Activated T-cell treated with anti-CD3 and anti-CD28 coated beads, Interleukin-2, amount 50 U/mL, for 48 hours (primary cell): ENCODE measurements around the gene ZBTB3.
"Not testable (repeated sequence)": the region's sequence is repeated elsewhere in the genome, so short reads cannot be mapped to it uniquely, and the experiment has no call there.

Experiments
- DNase-seq, 2 experiments: peaks; one replicate each; pipeline ENCODE4 v3.0.0-alpha.2; 2020

Gene ZBTB3

DNA sequence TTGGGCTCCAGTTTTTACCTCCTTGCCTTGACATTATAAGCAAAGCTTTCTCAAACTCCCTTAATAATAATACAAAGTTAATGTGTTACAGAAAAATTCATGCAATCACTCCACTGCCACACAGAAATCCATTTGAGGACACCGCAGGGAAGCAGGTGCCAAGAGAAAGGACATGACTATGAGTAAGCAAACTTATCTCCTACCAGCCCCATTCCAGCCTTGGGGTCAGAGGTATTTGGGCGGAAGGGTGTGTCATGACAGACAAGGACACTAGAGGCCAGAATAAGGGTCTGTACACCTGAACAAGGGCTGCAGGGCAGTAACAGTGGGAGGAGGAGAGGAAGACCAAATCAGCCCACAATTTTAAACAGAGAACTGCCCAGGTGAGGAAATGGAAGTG is 40.6 kb downstream of the ZBTB3 start:
- no peak for DNase-seq

DNA sequence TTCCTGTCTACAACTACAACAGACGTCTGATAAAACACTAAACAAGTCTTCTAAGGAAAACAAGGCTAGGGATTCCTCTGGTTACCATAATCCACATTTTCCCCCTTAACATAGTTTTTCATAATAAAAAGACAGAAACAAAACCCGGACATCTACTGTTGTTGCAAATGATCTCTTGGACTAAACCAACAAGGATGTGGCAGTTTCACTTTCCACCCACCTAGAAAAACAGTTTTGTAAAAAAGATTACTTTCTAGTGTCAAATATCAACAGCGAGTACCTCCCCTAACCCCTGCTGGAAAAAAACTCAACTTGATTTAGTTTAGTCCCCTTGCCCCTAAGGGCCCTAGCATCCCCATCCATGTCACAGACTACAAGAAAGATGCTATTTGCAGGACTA is 41.1 kb downstream of the ZBTB3 start:
- DNase-seq = no peak

DNA sequence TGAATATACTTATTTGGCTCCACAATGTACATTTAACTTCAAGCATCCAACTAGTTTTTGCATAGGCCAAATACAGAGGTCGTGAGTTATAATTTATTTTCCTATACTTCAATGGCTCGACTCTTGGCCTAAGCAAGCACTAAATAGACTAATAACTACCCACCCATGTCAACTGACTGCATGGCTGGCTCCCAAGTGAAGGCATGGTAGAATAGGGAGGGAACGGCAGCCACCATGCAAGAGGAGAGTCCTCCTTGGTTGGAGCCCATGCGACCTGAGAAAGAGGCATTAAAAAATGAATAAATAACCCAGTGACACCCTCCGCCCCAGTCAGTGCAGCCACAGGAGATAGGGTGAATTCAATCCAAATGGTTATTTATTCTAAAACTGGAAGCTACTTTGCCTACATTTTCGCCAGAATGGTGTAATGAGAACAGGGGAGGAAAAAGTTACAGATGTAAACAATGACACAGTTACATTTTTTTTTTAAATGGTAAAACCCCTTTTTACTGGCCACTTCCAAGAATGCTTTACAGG is 41.6 kb downstream of the ZBTB3 start:
- no peak for DNase-seq

DNA sequence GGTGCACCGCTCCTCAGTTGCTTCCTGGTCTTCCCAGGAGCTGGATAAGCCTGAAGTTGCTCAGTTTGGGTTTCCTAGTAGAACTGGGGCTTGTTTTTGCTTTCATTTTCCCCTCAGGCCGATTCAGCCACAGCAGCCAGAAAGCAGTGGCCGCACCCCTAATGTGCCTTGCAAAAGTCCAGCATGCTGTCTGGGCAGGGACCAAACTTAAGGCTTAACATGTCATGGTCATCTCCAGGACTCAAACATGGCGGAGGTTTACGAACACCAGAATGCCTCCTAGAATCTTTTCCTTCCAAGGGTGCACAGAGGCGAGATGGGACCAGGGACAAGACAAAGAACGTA is 44.0 kb downstream of the ZBTB3 start:
- peak in 1 of 2 experiments; percentile 62 for DNase-seq

DNA sequence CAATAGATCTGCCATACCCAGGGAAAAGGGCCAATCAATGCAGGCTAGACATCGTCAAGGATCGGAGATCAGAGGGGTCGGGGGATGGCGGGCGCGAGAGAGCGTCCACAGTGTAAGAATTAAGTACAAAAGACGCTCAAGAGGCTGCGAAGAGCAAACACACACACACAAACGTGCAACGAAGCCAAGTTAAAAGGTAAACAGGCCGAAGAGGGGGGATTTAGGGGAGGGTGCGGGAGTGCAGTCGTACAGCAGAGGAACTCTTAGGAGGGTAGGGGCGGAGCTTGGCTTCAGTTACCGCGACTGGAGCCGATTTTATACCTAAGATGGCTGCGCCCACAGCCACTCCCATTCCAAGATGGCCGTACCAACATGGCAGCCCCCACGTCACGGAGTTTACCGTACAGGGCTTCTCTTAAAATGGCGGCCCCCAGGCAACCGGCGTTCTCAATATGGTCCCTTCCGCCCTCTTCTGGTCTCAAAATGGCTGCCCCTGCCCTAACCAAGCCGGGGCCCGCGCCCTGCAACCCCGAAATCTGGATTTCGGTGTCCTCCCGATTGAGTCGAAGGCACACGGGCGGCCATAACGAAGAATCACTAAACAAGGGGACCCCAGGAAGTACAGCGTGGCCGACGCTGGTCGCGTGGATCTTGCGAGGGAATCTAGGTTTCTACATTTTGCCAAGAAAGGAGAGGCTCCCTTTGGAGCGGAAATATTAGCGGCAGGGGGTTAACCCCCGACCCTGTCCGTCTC is 44.5 kb downstream of the ZBTB3 start:
- DNase-seq = peak; percentile 95 to 96

DNA sequence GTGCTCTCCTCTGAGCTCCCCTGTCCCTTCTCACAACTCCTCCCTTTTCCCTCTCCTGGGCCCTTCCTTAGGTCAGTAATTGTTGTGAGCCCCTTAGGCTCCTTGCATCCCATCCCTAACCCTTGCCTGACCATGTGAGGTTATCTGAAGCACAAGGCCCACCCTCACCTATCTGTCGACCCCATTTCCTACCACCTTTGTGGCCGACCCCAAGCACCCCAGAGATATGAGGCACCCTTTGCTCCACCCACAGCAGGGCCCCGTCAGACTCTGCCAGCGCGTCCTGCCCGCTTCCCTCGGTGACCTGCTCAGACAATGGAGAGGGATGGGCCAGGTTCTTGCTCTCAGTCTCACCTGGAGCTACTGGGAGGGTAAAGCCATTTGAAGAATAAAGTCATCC is 45.2 kb downstream of the ZBTB3 start:
- DNase-seq = peak; percentile 68 to 69

DNA sequence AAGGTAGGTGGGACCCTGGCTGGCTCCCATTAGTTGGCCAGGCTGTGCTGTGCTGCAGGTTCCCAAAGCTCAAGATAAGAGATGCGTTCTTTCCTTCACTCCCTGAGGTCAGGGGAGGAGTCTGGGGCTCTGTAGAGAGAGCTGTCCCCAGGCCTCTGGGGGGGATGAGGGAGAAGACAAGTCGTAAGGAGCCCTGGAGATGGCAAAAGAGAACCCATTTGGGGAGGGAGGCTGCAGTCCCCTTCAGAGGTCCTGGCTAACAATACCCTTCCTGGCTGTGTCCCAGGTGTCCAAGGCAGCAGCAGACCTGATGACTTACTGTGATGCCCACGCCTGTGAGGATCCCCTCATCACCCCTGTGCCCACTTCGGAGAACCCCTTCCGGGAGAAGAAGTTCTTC is 45.6 kb downstream of the ZBTB3 start:
- DNase-seq = peak in 1 of 2 experiments; percentile 36

DNA sequence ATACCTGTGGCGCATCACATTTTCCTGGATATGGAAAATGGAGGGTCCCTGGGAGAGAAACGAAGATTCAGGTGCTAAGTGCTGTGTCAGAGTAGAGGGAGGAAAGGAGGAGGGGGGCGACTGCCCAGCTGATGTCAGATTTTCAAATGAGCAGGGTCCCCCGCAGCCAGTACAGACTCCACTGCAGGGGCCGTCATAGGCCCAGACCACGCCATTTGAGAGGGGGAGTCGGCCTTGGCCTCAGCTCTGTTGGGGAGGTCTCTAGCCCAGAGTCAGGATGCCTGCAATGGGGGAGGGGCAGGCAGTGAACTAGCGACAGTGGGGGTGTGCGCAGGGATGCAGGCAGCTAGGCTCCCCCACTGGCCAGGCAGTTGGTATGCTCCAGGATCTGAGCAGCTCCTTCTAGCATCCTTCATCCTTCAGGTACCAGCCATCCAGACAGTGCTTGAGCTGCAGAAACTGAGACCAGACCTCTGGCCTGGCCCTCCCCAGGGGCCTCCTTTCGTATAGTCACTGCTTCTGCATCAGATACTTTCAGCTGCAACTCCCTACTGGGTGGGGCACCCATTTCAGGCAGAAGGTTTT is 46.6 kb downstream of the ZBTB3 start, which contains the start of the genes BSCL2 and GNG3:
TSS of gene BSCL2 (minus strand) at position 148 of the 585 bp plus-strand sequence. CDS start 229 bp downstream, outside the sequence.
TSS of gene GNG3 (plus strand) at position 400 of the 585 bp plus-strand sequence. CDS start 620 bp downstream, outside the sequence.
- no peak for DNase-seq

DNA sequence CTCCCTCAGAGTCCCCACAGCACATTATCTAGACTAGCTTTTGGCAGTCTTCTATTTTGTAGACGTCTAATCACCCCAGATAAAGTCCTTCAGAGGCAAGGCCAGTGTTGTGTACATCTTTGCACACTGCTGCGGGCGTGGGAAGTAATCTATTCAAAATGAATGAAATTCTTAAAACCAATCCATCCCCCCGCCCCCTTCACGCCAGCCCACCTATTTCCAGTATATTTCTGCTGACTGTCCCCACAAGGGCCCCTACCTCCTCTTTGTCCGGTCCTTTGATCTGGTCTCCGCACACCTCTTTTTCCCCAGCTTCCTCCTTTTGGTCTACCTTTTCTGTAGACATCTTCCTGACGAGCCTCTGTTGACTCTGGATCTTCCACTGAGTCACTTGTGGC is 47.1 kb downstream of the ZBTB3 start:
- DNase-seq = no peak

DNA sequence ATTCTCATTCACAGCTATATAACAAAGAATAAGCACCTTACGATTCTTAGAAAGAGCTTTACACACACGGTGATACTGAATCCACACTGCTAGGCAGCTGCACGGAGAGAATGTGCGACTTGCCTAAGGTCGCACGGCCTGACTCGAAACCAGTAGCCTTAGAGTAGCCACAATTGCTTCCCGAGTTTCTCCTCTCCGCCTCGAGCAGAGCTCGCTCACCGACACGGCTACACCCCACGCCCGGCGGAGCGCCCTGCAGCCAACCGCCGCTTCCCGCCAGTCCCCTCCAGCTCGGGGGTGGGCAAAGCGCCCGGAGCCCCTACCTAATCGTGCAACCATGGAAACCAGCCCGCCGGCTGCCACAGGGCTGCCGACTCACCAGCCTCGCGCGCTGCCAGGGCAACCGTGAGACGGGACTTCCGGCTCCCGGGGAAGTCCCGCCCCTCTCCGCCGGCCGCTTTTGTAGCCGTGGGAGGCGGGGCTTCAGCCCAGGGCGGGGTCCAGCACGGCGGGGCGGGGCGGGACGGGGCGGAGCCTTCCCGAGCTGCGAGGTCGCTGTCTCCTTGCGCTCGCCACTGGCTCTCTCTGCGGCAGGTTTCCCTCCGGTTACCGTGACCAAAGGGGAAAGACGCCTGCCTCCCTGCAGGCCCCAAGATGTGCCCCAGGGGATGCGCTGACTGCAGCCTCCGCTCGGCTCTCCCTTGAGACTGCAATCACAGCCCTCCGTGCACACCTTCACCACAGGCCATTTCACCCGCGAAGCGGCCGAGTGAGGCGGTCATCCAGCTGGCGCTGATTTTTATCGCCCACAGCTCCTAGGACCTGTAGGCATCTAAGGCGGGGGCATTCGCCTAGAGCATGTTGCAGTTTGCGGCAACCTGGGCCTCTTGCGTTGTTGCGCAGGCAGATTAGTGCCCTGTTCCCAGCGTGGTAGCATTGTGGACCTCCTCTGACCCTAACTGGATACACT is 47.8 kb downstream of the ZBTB3 start:
- peak; percentile 93 to 95 for DNase-seq

DNA sequence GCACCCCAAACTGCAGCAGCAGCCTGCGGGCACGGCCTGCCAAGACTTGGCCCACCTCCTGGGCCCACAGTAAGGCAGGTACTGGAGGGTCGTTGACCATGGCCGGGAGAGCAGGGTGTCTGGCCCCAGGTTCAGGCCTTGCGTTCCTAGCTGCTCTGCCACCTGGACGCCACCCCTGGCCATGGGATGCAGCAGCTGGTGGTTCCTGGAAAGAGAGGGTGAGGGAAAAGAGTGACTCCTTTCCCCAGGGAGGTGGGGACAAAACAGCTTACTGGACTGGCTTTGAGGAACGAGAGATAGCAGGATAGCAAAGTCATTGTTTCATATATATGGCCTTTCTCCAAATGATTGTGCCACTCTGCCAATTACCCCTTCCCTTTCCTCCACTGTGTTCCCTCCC is 48.5 kb downstream of the ZBTB3 start:
- DNase-seq = no peak

DNA sequence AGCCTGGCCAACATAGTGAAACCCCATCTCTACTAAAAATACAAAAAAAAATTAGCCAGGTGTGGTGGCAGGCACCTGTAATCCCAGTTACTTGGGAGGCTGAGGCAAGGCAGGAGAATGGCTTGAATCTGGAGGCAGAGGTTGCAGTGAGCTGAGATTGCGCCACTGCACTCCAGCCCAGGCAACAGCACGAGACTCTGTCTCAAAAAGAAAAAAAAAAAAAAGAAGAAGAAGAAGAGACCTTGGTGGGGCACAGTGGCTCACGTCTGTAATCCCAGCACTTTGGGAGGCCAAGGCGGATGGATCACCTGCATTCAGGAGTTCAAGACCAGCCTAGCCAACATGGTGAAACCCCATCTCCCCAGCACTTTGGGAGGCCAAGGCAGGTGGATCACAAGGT is 50.0 kb downstream of the ZBTB3 start:
- not testable (repeated sequence) for DNase-seq

DNA sequence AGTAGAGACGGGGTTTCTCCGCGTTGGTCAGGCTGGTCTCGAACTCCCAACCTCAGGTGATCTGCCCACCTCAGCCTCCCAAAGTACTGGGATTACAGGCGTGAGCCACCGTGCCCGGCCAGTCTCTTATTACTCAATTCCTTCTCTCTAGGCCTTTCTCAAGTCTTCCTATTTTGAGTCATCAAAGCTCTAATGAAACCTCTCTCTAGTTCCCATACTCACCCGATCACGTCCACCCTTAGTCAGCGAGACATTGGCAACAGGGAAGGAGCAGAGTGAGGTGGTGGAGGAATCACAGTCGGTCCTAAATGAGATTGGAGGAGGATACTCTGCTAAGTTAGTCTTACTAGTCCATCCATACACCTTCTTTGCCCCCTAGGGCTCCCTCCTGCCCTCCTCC is 51.7 kb downstream of the ZBTB3 start:
- DNase-seq = no peak
